ENCODE measurements around the gene ITIH2. TPM values are rescaled to one million over a fixed set of nuclear protein-coding genes. Genes with fewer than 3 reads are reported as not detected.
"Not testable (repeated sequence)": the region's sequence is repeated elsewhere in the genome, so short reads cannot be mapped to it uniquely, and the experiment has no call there.

The ITIH2 gene
- total RNA-seq, 1 donor: not detected

- no peaks in the 10 kb centered on the region for H3K27me3 ChIP-seq (ENCODE audit: insufficient read depth, low read length)
- no peak overlapping the region for H3K4me3 ChIP-seq (ENCODE audit: low read length)
- H3K4me1 ChIP-seq (ENCODE audit: insufficient read depth, low read length): no peaks in the 10 kb centered on the region
- no peaks in the 10 kb centered on the region for H3K9me3 ChIP-seq (ENCODE audit: low read depth, low read length)
Observed at GRCh38 chr10:7755103-7755502, 52.0 kb downstream of the ITIH2 start.

GRCh38 chr10:7756360-7756992 lies 53.4 kb downstream of the ITIH2 start:
- Histone ChIP-seq H3K4me1 (ENCODE audit: insufficient read depth, low read length) (no peaks in the 10 kb centered on the region), H3K4me3 (ENCODE audit: low read length) (no peak overlapping the region), H3K27me3 (ENCODE audit: insufficient read depth, low read length) (no peaks in the 10 kb centered on the region), H3K9me3 (ENCODE audit: low read depth, low read length) (no peaks in the 10 kb centered on the region)

GRCh38 chr10:7763929-7764328 lies 60.8 kb downstream of the ITIH2 start:
- H3K4me1 ChIP-seq (ENCODE audit: insufficient read depth, low read length): peaks cover 4% of the 10 kb centered on the region
- no peaks in the 10 kb centered on the region for H3K27me3 ChIP-seq (ENCODE audit: insufficient read depth, low read length)
- no peak overlapping the region for H3K4me3 ChIP-seq (ENCODE audit: low read length)
- no peaks in the 10 kb centered on the region for H3K9me3 ChIP-seq (ENCODE audit: low read depth, low read length)

- Histone ChIP-seq H3K4me1 (ENCODE audit: insufficient read depth, low read length) (peaks cover 4% of the 10 kb centered on the region), H3K9me3 (ENCODE audit: low read depth, low read length) (no peaks in the 10 kb centered on the region), H3K27me3 (ENCODE audit: insufficient read depth, low read length) (no peaks in the 10 kb centered on the region), H3K4me3 (ENCODE audit: low read length) (no peak overlapping the region)
Observed at GRCh38 chr10:7766241-7766640, 63.1 kb downstream of the ITIH2 start.

- Histone ChIP-seq H3K9me3 (ENCODE audit: low read depth, low read length) (no peaks in the 10 kb centered on the region), H3K27me3 (ENCODE audit: insufficient read depth, low read length) (no peaks in the 10 kb centered on the region), H3K4me3 (ENCODE audit: low read length) (no peak overlapping the region), H3K4me1 (ENCODE audit: insufficient read depth, low read length) (peaks cover 4% of the 10 kb centered on the region)
Observed at GRCh38 chr10:7767209-7767608, 64.1 kb downstream of the ITIH2 start.

- H3K4me3 ChIP-seq (ENCODE audit: low read length): no peak overlapping the region
- no peaks in the 10 kb centered on the region for H3K9me3 ChIP-seq (ENCODE audit: low read depth, low read length)
- H3K27me3 ChIP-seq (ENCODE audit: insufficient read depth, low read length): no peaks in the 10 kb centered on the region
- H3K4me1 ChIP-seq (ENCODE audit: insufficient read depth, low read length): peaks cover under 1% of the 10 kb centered on the region
Observed at GRCh38 chr10:7768417-7768816, 65.3 kb downstream of the ITIH2 start.

GRCh38 chr10:7773845-7774801 lies 71.0 kb downstream of the ITIH2 start:
- Histone ChIP-seq H3K4me1 (ENCODE audit: insufficient read depth, low read length) (no peaks in the 10 kb centered on the region), H3K27me3 (ENCODE audit: insufficient read depth, low read length) (no peaks in the 10 kb centered on the region), H3K4me3 (ENCODE audit: low read length) (no peak overlapping the region)

GRCh38 chr10:7776777-7777176 lies 73.7 kb downstream of the ITIH2 start:
- Histone ChIP-seq H3K27me3 (ENCODE audit: insufficient read depth, low read length) (no peaks in the 10 kb centered on the region), H3K4me1 (ENCODE audit: insufficient read depth, low read length) (no peaks in the 10 kb centered on the region), H3K9me3 (ENCODE audit: low read depth, low read length) (no peaks in the 10 kb centered on the region), H3K4me3 (ENCODE audit: low read length) (no peak overlapping the region)

More at GRCh38 chr10:7773845-7774801, 71.0 kb downstream of the ITIH2 start:
- H3K9me3 ChIP-seq (ENCODE audit: low read depth, low read length): no peaks in the 10 kb centered on the region

GRCh38 chr10:7782194-7782593 lies 79.1 kb downstream of the ITIH2 start:
- H3K27me3 ChIP-seq (ENCODE audit: insufficient read depth, low read length); H3K9me3 ChIP-seq (ENCODE audit: low read depth, low read length); H3K4me3 ChIP-seq (ENCODE audit: low read length): not testable (repeated sequence)
- peaks cover 18% of the 10 kb centered on the region for H3K4me1 ChIP-seq (ENCODE audit: insufficient read depth, low read length)

GRCh38 chr10:7786430-7786829 lies 83.3 kb downstream of the ITIH2 start:
- Histone ChIP-seq H3K4me1 (ENCODE audit: insufficient read depth, low read length) (peaks cover 43% of the 10 kb centered on the region), H3K9me3 (ENCODE audit: low read depth, low read length) (no peaks in the 10 kb centered on the region), H3K27me3 (ENCODE audit: insufficient read depth, low read length) (no peaks in the 10 kb centered on the region), H3K4me3 (ENCODE audit: low read length) (no peak overlapping the region)

- no peaks in the 10 kb centered on the region for H3K9me3 ChIP-seq (ENCODE audit: low read depth, low read length)
- H3K4me3 ChIP-seq (ENCODE audit: low read length): peak overlapping the region; percentile 96
- H3K4me1 ChIP-seq (ENCODE audit: insufficient read depth, low read length): peaks cover 46% of the 10 kb centered on the region
- no peaks in the 10 kb centered on the region for H3K27me3 ChIP-seq (ENCODE audit: insufficient read depth, low read length)
Observed at GRCh38 chr10:7787150-7787856, 84.2 kb downstream of the ITIH2 start.

- Histone ChIP-seq H3K9me3 (ENCODE audit: low read depth, low read length) (no peaks in the 10 kb centered on the region), H3K4me3 (ENCODE audit: low read length) (peak within 1 kb of the TSS; percentile 96), H3K27me3 (ENCODE audit: insufficient read depth, low read length) (no peaks in the 10 kb centered on the region), H3K4me1 (ENCODE audit: insufficient read depth, low read length) (peaks cover 47% of the 10 kb centered on the region)
Observed at GRCh38 chr10:7787857-7788638, 84.9 kb downstream of the ITIH2 start, which contains the start of the genes ATP5F1C and KIN. Gene ATP5F1C, plus strand, starts transcription at chr10:7788177. Its CDS starts 31 bp downstream, at chr10:7788208. Gene KIN, minus strand, starts transcription at chr10:7787993. Its CDS starts 60 bp downstream, at chr10:7787933.

GRCh38 chr10:7788639-7789286 lies 85.6 kb downstream of the ITIH2 start:
- H3K9me3 ChIP-seq (ENCODE audit: low read depth, low read length): no peaks in the 10 kb centered on the region
- no peaks in the 10 kb centered on the region for H3K27me3 ChIP-seq (ENCODE audit: insufficient read depth, low read length)
- peak overlapping the region; percentile 96 for H3K4me3 ChIP-seq (ENCODE audit: low read length)
- peaks cover 47% of the 10 kb centered on the region for H3K4me1 ChIP-seq (ENCODE audit: insufficient read depth, low read length)

GRCh38 chr10:7789390-7789789 lies 86.3 kb downstream of the ITIH2 start:
- H3K4me3 ChIP-seq (ENCODE audit: low read length): no peak overlapping the region

More at GRCh38 chr10:7789390-7789789, 86.3 kb downstream of the ITIH2 start:
- Histone ChIP-seq H3K4me1 (ENCODE audit: insufficient read depth, low read length) (peaks cover 44% of the 10 kb centered on the region), H3K9me3 (ENCODE audit: low read depth, low read length) (no peaks in the 10 kb centered on the region), H3K27me3 (ENCODE audit: insufficient read depth, low read length) (no peaks in the 10 kb centered on the region)

Measured in mononuclear cell (primary cell).